GM13976 (cell line): ENCODE results near the gene PEAR1.
A peak's percentile ranks its signal among the peaks of the same experiment; 100 is the strongest.

Experiments used
- DNase-seq: peaks from one replicate; pipeline ENCODE4 v3.0.0; 2012; ENCODE audit warnings: low spot score
- in situ Hi-C: fragments of 300-500 bp; cut with MboI; formaldehyde crosslinking; loops from one replicate; pipeline ENCODE4 v1.12.0; 2022; ENCODE audit warnings: low sequenced_read_pairs, mixed read lengths, inconsistent platforms; ENCODE audit not compliant: unreplicated experiment
- TF ChIP-seq, protein P1 (sequence below): IDR thresholded peaks from 2 replicates; pipeline ENCODE4 v1.5.1; 2012; ENCODE audit warnings: borderline replicate concordance, mild to moderate bottlenecking; ENCODE audit not compliant: insufficient read depth; ENCODE audit errors: extremely low read depth, missing control alignments, control extremely low read depth

PEAR1 gene

DNA sequence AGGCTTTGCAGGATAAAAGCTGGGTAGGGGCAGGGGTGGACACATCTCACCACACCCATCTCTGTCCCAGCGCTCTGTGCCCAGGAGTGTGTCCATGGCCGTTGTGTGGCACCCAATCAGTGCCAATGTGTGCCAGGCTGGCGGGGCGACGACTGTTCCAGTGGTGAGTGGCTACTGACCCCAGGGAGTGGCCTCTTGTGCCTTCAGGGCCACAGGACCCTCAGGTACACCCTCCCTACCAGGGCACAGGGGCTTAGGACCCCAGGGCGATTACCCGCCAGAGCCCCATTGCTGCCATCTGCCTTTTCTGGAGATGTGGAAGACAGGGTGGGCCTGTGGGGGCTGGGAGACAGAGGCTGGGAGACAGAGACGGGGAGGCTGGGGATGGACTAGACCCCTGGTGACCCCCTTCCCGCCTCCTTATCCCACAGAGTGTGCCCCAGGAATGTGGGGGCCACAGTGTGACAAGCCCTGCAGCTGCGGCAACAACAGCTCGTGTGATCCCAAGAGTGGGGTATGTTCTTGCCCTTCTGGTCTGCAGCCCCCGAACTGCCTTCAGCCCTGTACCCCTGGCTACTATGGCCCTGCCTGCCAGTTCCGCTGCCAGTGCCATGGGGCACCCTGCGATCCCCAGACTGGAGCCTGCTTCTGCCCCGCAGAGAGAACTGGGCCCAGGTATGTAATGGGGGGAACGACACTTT lies 12.8 kb downstream of the PEAR1 start:
- no peak for DNase-seq
- in situ Hi-C loops: no loop called here
- TF ChIP-seq, protein P1, sequence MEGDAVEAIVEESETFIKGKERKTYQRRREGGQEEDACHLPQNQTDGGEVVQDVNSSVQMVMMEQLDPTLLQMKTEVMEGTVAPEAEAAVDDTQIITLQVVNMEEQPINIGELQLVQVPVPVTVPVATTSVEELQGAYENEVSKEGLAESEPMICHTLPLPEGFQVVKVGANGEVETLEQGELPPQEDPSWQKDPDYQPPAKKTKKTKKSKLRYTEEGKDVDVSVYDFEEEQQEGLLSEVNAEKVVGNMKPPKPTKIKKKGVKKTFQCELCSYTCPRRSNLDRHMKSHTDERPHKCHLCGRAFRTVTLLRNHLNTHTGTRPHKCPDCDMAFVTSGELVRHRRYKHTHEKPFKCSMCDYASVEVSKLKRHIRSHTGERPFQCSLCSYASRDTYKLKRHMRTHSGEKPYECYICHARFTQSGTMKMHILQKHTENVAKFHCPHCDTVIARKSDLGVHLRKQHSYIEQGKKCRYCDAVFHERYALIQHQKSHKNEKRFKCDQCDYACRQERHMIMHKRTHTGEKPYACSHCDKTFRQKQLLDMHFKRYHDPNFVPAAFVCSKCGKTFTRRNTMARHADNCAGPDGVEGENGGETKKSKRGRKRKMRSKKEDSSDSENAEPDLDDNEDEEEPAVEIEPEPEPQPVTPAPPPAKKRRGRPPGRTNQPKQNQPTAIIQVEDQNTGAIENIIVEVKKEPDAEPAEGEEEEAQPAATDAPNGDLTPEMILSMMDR: no peak

DNA sequence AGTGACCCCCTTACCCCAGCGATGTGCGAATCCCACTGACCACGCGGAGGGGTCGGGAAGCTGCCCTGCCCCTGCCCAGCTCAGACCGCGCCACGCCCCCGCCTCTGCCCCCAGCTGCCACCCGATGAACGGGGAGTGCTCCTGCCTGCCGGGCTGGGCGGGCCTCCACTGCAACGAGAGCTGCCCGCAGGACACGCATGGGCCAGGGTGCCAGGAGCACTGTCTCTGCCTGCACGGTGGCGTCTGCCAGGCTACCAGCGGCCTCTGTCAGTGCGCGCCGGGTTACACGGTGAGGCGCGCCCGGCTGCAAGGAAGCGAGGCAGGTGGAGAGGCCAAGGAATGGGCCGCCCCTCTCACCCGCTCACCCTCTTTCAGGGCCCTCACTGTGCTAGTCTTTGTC lies 15.0 kb downstream of the PEAR1 start:
- DNase-seq: no peak
- TF ChIP-seq, protein P1: no peak
- in situ Hi-C loops: no loop called here

DNA sequence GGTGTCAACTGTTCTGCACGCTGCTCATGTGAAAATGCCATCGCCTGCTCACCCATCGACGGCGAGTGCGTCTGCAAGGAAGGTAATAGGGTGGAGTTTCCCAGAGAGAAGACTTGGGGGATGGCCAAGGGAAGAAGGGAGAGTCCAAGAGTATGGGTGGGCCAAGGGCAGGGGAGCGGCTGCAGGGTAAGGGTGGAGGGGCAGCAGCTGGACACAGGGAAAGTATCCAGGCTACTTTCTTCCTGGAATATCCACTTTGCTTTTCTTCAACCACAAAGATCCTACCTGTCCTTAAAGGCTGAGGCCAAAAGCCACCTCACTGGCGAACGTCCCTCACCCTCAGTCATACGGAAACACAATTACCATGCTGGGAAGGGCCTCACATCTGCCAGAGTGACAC lies 15.4 kb downstream of the PEAR1 start:
- in situ Hi-C loops: no loop called here
- DNase-seq: no peak
- TF ChIP-seq, protein P1: no peak

DNA sequence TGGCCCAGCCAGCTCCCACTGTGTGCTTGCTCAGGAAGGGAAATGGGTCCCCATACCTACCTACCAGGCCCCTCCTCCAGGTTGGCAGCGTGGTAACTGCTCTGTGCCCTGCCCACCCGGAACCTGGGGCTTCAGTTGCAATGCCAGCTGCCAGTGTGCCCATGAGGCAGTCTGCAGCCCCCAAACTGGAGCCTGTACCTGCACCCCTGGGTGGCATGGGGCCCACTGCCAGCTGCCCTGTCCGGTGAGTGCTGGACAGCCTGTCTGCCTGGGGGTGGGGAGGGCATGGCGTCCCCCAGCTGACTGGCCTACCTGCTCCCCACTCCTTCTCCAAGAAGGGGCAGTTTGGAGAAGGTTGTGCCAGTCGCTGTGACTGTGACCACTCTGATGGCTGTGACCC lies 16.2 kb downstream of the PEAR1 start:
- no peak for DNase-seq
- in situ Hi-C loops: no loop called here
- TF ChIP-seq, protein P1: no peak

DNA sequence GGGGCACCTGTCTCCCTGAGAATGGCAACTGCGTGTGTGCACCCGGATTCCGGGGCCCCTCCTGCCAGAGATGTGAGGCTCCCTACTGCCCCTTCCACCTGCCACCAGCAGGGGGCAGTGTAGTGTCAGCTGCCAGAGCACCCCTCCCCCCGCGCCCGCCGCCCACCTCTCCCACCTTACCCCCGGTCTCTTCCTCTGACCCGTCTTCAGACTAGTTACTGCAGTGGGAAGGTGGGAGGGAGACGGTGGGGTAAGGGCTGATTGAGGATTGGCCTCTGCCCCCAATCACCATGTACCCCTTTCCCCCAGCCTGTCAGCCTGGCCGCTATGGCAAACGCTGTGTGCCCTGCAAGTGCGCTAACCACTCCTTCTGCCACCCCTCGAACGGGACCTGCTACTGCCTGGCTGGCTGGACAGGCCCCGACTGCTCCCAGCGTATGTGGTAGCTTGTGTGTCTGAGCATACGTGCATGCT lies 16.8 kb downstream of the PEAR1 start:
- TF ChIP-seq, protein P1: peak; percentile 84
- in situ Hi-C loops: no loop called here
- DNase-seq: peak; percentile 88

DNA sequence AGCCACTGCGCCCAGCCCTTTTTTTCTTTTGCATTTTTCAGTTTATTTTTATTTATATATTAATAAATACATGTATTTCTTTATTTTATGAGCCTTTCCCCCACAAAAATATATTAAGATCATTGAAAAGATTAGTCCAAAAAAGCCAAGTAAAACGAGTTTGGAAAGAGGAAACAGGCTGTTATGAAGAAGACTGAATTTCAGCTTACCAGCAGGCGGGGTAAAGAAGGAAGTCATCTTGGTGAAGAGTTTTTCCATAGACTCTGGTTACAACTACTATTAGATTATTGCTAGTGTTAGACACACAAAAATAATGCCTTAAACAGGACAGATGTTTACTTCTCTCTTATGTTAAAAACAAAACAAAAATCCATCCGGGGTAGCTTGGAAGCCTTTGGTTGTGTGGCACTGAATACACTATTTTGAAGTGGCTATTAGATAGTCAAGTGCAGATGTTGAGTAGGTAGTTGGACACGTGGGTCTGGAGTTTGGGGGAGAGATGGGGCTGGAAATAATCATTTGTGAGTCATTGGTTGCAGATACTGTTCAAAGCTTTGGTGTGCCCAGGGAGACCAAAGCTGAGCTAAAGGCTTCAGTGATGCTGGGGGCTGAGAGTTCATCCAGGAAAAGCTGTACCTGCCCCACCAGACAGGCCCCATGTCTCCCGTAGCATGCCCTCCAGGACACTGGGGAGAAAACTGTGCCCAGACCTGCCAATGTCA lies 18.2 kb downstream of the PEAR1 start:
- DNase-seq: no peak
- TF ChIP-seq, protein P1: no peak
- in situ Hi-C loops: no loop called here
